ENCODE measurements around the gene AARS1. TPM values are rescaled to one million over a fixed set of nuclear protein-coding genes. Genes with fewer than 3 reads are reported as not detected.
"Not testable (repeated sequence)": the region's sequence is repeated elsewhere in the genome, so short reads cannot be mapped to it uniquely, and the experiment has no call there.

Gene AARS1
- total RNA-seq, 1 donor from 2014 or later, result 106 TPM

- intact Hi-C loops (cut with micrococcal nuclease), result loop anchor here (5.0 kb wide), 1 partner anchor 98 kb away; the partner anchor contains the start of gene DDX19A
- Mint-ChIP-seq H3K36me3 (ENCODE audit: low read depth) (peaks cover 61% of the 10 kb centered on the region), H3K4me1 (ENCODE audit: low read depth) (peaks cover 12% of the 10 kb centered on the region), H3K27ac (peak overlapping the region; percentile 81), H3K4me3 (ENCODE audit: low read depth) (peak overlapping the region; percentile 81)
- H3K9me3 Mint-ChIP-seq; H3K27me3 Mint-ChIP-seq (ENCODE audit: low read depth); DNase-seq (ENCODE audit: low spot score): not testable (repeated sequence)
Measured at GRCh38 chr16:70249697-70250096, 39.6 kb downstream of the AARS1 start.

GRCh38 chr16:70238773-70239172 lies 50.5 kb downstream of the AARS1 start:
- H3K9me3 Mint-ChIP-seq; H3K4me1 Mint-ChIP-seq (ENCODE audit: low read depth); DNase-seq (ENCODE audit: low spot score); H3K4me3 Mint-ChIP-seq (ENCODE audit: low read depth); intact Hi-C loops (cut with micrococcal nuclease); H3K27me3 Mint-ChIP-seq (ENCODE audit: low read depth); H3K27ac Mint-ChIP-seq: not testable (repeated sequence)
- peaks cover 27% of the 10 kb centered on the region for H3K36me3 Mint-ChIP-seq (ENCODE audit: low read depth)

GRCh38 chr16:70231831-70232230 lies 57.5 kb downstream of the AARS1 start:
- H3K4me3 Mint-ChIP-seq (ENCODE audit: low read depth); H3K27me3 Mint-ChIP-seq (ENCODE audit: low read depth); intact Hi-C loops (cut with micrococcal nuclease); H3K9me3 Mint-ChIP-seq; H3K27ac Mint-ChIP-seq; DNase-seq (ENCODE audit: low spot score); H3K4me1 Mint-ChIP-seq (ENCODE audit: low read depth): not testable (repeated sequence)
- H3K36me3 Mint-ChIP-seq (ENCODE audit: low read depth), result peaks cover 21% of the 10 kb centered on the region

- H3K4me3 Mint-ChIP-seq (ENCODE audit: low read depth); H3K27ac Mint-ChIP-seq; intact Hi-C loops (cut with micrococcal nuclease); H3K27me3 Mint-ChIP-seq (ENCODE audit: low read depth); H3K4me1 Mint-ChIP-seq (ENCODE audit: low read depth); DNase-seq (ENCODE audit: low spot score); H3K9me3 Mint-ChIP-seq: not testable (repeated sequence)
- H3K36me3 Mint-ChIP-seq (ENCODE audit: low read depth), result peaks cover 37% of the 10 kb centered on the region
Measured at GRCh38 chr16:70226024-70226423, 63.3 kb downstream of the AARS1 start.

GRCh38 chr16:70225430-70225829 lies 63.9 kb downstream of the AARS1 start:
- H3K4me3 Mint-ChIP-seq (ENCODE audit: low read depth); H3K9me3 Mint-ChIP-seq; H3K27me3 Mint-ChIP-seq (ENCODE audit: low read depth); DNase-seq (ENCODE audit: low spot score); H3K4me1 Mint-ChIP-seq (ENCODE audit: low read depth); H3K27ac Mint-ChIP-seq; intact Hi-C loops (cut with micrococcal nuclease): not testable (repeated sequence)
- H3K36me3 Mint-ChIP-seq (ENCODE audit: low read depth), result peaks cover 38% of the 10 kb centered on the region

GRCh38 chr16:70224645-70225044 lies 64.7 kb downstream of the AARS1 start:
- H3K27ac Mint-ChIP-seq; H3K9me3 Mint-ChIP-seq; H3K4me1 Mint-ChIP-seq (ENCODE audit: low read depth); DNase-seq (ENCODE audit: low spot score); intact Hi-C loops (cut with micrococcal nuclease); H3K4me3 Mint-ChIP-seq (ENCODE audit: low read depth); H3K27me3 Mint-ChIP-seq (ENCODE audit: low read depth): not testable (repeated sequence)
- peaks cover 41% of the 10 kb centered on the region for H3K36me3 Mint-ChIP-seq (ENCODE audit: low read depth)

GRCh38 chr16:70223971-70224513 lies 65.3 kb downstream of the AARS1 start:
- intact Hi-C loops (cut with micrococcal nuclease); H3K9me3 Mint-ChIP-seq; H3K4me3 Mint-ChIP-seq (ENCODE audit: low read depth); DNase-seq (ENCODE audit: low spot score); H3K27me3 Mint-ChIP-seq (ENCODE audit: low read depth); H3K27ac Mint-ChIP-seq; H3K4me1 Mint-ChIP-seq (ENCODE audit: low read depth): not testable (repeated sequence)
- H3K36me3 Mint-ChIP-seq (ENCODE audit: low read depth), result peaks cover 45% of the 10 kb centered on the region

GRCh38 chr16:70223216-70223615 lies 66.1 kb downstream of the AARS1 start:
- H3K27ac Mint-ChIP-seq; intact Hi-C loops (cut with micrococcal nuclease); H3K9me3 Mint-ChIP-seq; H3K4me3 Mint-ChIP-seq (ENCODE audit: low read depth); H3K4me1 Mint-ChIP-seq (ENCODE audit: low read depth); H3K27me3 Mint-ChIP-seq (ENCODE audit: low read depth); DNase-seq (ENCODE audit: low spot score): not testable (repeated sequence)
- peaks cover 46% of the 10 kb centered on the region for H3K36me3 Mint-ChIP-seq (ENCODE audit: low read depth)

GRCh38 chr16:70222574-70222973 lies 66.7 kb downstream of the AARS1 start:
- H3K27me3 Mint-ChIP-seq (ENCODE audit: low read depth); intact Hi-C loops (cut with micrococcal nuclease); H3K4me1 Mint-ChIP-seq (ENCODE audit: low read depth); H3K9me3 Mint-ChIP-seq; H3K4me3 Mint-ChIP-seq (ENCODE audit: low read depth); H3K27ac Mint-ChIP-seq; DNase-seq (ENCODE audit: low spot score): not testable (repeated sequence)
- peaks cover 49% of the 10 kb centered on the region for H3K36me3 Mint-ChIP-seq (ENCODE audit: low read depth)

- H3K36me3 Mint-ChIP-seq (ENCODE audit: low read depth), result peaks cover 35% of the 10 kb centered on the region
- H3K4me1 Mint-ChIP-seq (ENCODE audit: low read depth); intact Hi-C loops (cut with micrococcal nuclease); H3K27me3 Mint-ChIP-seq (ENCODE audit: low read depth); H3K9me3 Mint-ChIP-seq; H3K4me3 Mint-ChIP-seq (ENCODE audit: low read depth); DNase-seq (ENCODE audit: low spot score); H3K27ac Mint-ChIP-seq: not testable (repeated sequence)
Measured at GRCh38 chr16:70218586-70218985, 70.7 kb downstream of the AARS1 start.

- intact Hi-C loops (cut with micrococcal nuclease); H3K4me3 Mint-ChIP-seq (ENCODE audit: low read depth); H3K27ac Mint-ChIP-seq; H3K9me3 Mint-ChIP-seq; H3K4me1 Mint-ChIP-seq (ENCODE audit: low read depth); H3K27me3 Mint-ChIP-seq (ENCODE audit: low read depth); DNase-seq (ENCODE audit: low spot score): not testable (repeated sequence)
- H3K36me3 Mint-ChIP-seq (ENCODE audit: low read depth), result peaks cover 30% of the 10 kb centered on the region
Measured at GRCh38 chr16:70206382-70206781, 82.9 kb downstream of the AARS1 start.

- H3K4me1 Mint-ChIP-seq (ENCODE audit: low read depth); intact Hi-C loops (cut with micrococcal nuclease); H3K27ac Mint-ChIP-seq; H3K4me3 Mint-ChIP-seq (ENCODE audit: low read depth); H3K9me3 Mint-ChIP-seq; DNase-seq (ENCODE audit: low spot score); H3K27me3 Mint-ChIP-seq (ENCODE audit: low read depth): not testable (repeated sequence)
- peaks cover 22% of the 10 kb centered on the region for H3K36me3 Mint-ChIP-seq (ENCODE audit: low read depth)
Measured at GRCh38 chr16:70204668-70205405, 84.5 kb downstream of the AARS1 start.

GRCh38 chr16:70204010-70204409 lies 85.3 kb downstream of the AARS1 start:
- H3K9me3 Mint-ChIP-seq; H3K27me3 Mint-ChIP-seq (ENCODE audit: low read depth); H3K4me3 Mint-ChIP-seq (ENCODE audit: low read depth); intact Hi-C loops (cut with micrococcal nuclease); H3K27ac Mint-ChIP-seq; H3K4me1 Mint-ChIP-seq (ENCODE audit: low read depth); DNase-seq (ENCODE audit: low spot score): not testable (repeated sequence)
- peaks cover 17% of the 10 kb centered on the region for H3K36me3 Mint-ChIP-seq (ENCODE audit: low read depth)

All from activated T-helper 2 cell treated with anti-CD3 and anti-CD28 coated beads, Interferon-gamma antibody, Interleukin-2, Interleukin-4, amounts not matched to agents 10 μg/mL and 5 μg/mL and 100 μg/mL, durations not matched to agents 14 hours and 24 hours and 36 hours (primary cell).